WI38 (cell line): ENCODE data around the gene TMEM201.

Source experiments
- H3K4me3 ChIP-seq: 2 replicates; pipeline ENCODE4 v1.5.1; 2011; ENCODE audit warnings: low read depth, mild to moderate bottlenecking, control low read depth, low read length
- TF ChIP-seq, protein P1 (sequence below): IDR thresholded peaks from 2 replicates; pipeline ENCODE4 v1.5.1; 2012; ENCODE audit warnings: low read depth, mild to moderate bottlenecking, control low read depth, low read length

Gene TMEM201

DNA sequence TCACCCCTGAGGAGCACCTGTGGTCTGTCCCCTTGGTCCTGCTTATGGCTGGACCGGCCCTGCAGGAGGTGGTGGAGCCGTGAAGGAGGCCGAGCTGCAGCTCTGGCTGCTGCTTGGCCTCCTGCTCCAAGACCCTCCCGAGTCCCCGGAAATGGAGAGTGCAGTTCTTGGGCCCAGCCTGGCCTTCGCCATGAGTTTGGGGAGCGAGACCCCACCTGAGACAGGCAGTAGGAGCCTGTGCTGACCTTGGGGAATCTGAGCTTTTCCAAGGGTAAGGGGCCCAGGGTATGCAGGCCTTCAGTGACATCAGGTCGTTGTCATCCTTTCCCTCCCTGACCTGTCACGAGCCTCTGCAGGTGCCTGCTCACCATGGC is 14.1 kb downstream of the TMEM201 start:
- TF ChIP-seq, protein P1, sequence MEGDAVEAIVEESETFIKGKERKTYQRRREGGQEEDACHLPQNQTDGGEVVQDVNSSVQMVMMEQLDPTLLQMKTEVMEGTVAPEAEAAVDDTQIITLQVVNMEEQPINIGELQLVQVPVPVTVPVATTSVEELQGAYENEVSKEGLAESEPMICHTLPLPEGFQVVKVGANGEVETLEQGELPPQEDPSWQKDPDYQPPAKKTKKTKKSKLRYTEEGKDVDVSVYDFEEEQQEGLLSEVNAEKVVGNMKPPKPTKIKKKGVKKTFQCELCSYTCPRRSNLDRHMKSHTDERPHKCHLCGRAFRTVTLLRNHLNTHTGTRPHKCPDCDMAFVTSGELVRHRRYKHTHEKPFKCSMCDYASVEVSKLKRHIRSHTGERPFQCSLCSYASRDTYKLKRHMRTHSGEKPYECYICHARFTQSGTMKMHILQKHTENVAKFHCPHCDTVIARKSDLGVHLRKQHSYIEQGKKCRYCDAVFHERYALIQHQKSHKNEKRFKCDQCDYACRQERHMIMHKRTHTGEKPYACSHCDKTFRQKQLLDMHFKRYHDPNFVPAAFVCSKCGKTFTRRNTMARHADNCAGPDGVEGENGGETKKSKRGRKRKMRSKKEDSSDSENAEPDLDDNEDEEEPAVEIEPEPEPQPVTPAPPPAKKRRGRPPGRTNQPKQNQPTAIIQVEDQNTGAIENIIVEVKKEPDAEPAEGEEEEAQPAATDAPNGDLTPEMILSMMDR, result no peak
- H3K4me3 ChIP-seq, result no peak overlapping the region

DNA sequence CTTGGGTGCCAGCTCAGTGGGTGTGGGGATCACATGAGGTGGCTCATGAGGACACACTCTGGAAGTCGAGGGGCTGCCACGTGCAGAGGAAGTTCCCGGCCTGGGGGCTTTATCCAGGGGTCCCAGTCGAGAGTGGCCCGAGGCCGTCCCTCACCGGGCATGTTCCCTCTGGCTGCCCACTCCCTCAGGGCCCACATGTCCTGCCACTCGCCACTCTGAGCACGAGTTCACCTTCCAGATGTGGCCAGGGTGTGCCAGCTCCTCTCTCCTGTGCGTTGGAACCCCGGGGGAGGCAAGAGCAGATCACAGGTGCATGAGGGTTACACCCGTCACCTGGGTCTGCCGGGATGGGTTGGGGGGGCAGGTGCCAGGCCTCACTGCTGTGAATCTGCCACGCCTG is 14.6 kb downstream of the TMEM201 start:
- TF ChIP-seq, protein P1, result no peak
- no peak overlapping the region for H3K4me3 ChIP-seq

DNA sequence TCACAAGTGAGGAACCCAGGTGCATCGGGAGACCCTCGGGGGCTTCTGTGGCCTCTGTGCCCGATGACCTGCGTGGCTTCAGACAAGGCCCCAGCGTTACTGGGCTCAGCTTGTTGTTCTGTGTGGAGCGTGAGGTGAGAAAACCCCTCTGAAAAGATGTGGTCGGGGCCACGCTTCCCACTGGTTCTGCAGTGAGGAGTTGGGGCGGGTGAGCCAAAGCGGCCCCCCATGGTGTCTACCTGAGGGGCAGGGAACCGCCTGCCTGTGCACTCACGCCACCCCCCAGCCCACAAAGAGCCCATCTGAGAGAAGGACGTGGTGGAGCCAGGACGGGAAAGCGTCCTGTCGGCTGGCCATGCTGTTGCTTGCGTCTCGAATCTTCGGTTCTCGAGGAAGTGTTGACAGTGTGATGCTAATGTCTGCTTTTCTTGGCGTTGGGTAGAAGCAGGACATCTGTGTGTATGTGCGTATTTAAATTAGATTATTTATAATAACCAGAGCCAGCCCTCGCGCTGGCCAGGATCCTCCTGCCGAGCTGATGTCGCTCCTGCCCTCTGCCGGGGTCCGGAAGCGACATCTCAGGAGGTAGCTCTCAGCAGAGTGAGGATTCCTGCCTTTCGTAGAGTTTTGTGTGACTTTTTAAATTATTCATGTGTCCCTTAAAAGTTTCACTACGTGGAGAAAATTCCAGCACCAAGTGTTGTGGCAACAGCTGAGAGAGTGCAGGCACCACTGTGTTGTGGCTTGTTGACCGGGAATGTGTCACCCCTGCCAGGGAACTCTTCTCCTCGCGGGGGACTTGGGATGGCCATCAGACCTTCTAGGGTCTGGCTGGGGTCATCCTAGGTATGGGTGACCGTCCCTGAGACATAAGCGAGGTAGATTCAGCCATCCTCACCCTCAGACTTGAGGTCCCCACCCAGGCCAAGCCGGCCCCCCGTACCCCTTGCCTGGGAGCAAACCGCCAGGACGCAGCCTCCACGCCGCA is 15.3 kb downstream of the TMEM201 start:
- H3K4me3 ChIP-seq, result no peak overlapping the region
- TF ChIP-seq, protein P1, result no peak

DNA sequence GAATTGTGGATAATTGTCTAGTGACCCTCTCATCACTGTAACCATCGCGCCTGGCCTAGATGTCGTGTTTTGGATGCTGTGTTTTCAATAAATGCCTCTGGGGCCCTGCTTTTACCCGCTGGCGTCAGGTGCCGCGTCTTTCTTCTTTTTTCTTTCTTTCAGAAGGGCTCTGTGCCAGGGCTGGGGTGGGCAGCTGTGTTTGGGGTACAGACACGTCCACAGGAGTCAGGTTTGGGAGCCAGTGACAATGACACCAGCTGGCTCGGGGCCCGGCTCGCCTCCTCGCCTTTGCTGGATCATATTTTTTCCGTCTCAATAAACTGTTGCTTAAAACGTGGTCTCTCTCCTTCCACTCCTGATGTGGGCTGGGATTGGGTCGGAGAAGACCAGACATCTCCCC is 16.1 kb downstream of the TMEM201 start:
- TF ChIP-seq, protein P1, result no peak
- H3K4me3 ChIP-seq, result no peak overlapping the region

DNA sequence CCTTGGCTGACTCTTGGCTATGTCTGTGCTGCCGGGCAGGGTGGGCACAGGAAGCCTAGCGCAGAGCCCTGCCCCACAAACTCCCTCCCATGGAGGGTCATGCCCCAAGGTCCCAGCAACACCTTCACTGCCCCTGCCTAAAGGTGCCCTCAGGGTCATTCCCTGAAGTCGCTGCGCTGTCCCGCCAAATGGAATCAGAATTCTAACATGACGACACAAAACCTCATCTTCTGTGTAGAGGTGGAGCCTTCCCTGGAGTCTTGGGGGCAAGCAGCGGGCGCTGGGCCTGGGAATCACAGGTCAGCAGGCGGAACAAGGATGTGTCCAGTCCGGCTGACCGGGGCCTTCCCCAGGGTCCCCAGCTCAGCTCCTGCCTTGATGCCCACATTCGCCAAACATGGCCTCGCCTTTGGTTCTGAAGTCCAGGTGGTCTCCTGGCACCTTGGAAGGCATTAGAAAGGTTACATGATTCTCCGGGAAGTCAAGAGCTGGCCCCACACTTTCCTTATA is 17.3 kb downstream of the TMEM201 start:
- H3K4me3 ChIP-seq, result no peak overlapping the region
- TF ChIP-seq, protein P1, result no peak

DNA sequence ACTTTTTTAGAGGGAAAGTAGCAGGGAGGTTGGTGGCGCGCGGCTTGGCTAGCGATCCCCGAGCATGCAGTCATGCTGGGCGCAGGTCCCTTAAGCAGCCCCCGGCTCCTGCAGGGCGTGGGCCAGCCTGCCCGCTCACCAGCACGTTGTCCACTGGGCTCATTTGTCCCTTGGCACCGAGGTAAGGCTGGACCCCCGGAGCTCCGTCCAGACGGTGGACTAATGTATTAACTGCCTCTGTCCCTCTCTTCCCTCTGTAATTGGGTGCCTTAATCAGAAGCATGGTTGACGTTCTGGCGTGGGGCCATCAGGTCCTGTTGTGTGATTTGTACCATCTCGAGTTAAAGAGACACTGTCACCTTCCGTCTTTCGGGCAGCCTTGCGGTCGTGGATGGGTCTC is 17.7 kb downstream of the TMEM201 start:
- TF ChIP-seq, protein P1, result no peak

DNA sequence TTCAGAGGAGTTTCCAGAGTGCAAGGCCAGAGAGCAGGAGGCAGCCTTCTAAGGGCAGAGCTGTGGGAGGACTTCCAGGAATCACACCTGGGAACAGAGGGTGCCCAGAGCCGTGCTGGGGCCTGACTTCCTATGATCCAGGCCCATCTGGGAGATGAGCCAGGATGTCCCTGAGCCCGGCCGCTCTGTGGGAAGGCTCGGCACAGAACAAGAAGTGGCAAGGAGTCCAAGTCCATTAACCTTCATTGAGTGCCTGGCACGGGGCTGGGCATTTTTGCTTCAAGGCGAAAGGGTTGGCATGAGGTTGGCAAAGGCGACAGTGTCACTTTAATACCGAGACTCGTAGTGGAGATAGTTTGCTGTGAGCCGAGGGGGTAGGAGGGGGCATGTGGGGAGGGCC is 18.2 kb downstream of the TMEM201 start:
- TF ChIP-seq, protein P1, result no peak

More for the DNA sequence above, 17.7 kb downstream of the TMEM201 start:
- no peak overlapping the region for H3K4me3 ChIP-seq

More for the DNA sequence above, 18.2 kb downstream of the TMEM201 start:
- H3K4me3 ChIP-seq, result no peak overlapping the region
